ENCODE results near the gene NOC3L. TPM values are rescaled to one million over a fixed set of nuclear protein-coding genes. Genes with fewer than 3 reads are reported as not detected.

Gene NOC3L
- total RNA-seq, 3 donors from 2014 or later: 7.4 to 11.9 (median 10.2) TPM

GRCh38 chr10:94375374-94375773, 12.6 kb upstream of the NOC3L start:
- intact Hi-C loops (cut with DNase I, micrococcal nuclease): no loop called here
- Histone ChIP-seq H3K4me3 (no peak overlapping the region), H3K36me3 (ENCODE audit: low read depth) (no peaks in the 10 kb centered on the region), H3K4me1 (ENCODE audit: low read depth) (no peaks in the 10 kb centered on the region), H3K9me3 (no peaks in the 10 kb centered on the region)
- TF ChIP-seq, protein P1, sequence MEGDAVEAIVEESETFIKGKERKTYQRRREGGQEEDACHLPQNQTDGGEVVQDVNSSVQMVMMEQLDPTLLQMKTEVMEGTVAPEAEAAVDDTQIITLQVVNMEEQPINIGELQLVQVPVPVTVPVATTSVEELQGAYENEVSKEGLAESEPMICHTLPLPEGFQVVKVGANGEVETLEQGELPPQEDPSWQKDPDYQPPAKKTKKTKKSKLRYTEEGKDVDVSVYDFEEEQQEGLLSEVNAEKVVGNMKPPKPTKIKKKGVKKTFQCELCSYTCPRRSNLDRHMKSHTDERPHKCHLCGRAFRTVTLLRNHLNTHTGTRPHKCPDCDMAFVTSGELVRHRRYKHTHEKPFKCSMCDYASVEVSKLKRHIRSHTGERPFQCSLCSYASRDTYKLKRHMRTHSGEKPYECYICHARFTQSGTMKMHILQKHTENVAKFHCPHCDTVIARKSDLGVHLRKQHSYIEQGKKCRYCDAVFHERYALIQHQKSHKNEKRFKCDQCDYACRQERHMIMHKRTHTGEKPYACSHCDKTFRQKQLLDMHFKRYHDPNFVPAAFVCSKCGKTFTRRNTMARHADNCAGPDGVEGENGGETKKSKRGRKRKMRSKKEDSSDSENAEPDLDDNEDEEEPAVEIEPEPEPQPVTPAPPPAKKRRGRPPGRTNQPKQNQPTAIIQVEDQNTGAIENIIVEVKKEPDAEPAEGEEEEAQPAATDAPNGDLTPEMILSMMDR (IDR thresholded peaks at IDR 0.05): no peak
- no peak for ATAC-seq
- no peak for DNase-seq

DNA sequence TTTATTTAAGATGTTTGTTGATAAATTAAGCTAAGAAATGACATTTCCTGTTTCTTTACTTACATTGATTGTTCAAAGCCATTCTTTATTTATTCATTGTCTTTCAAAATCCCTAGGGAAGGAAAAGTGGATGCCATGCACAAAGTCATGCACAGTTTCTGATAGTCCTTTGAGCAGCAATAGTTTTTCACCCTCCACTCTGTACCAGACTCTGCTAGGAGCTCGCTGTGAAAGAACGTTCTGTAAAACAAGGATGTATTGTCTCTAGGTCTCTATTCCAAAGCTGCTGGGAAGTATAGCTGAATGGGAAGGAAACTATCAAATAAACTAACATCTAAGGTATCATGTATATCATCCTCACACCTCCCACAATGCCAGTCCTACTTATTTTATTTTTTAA, 7.8 kb upstream of the NOC3L start:
- Histone ChIP-seq H3K9me3 (no peaks in the 10 kb centered on the region), H3K4me3 (no peak overlapping the region), H3K4me1 (ENCODE audit: low read depth) (no peaks in the 10 kb centered on the region), H3K36me3 (ENCODE audit: low read depth) (no peaks in the 10 kb centered on the region)
- DNase-seq (no peak), ATAC-seq (no peak)
- intact Hi-C loops (cut with DNase I, micrococcal nuclease): no loop called here
- TF ChIP-seq, protein P1 (IDR thresholded peaks at IDR 0.05): no peak

GRCh38 chr10:94366382-94366781, 3.6 kb upstream of the NOC3L start:
- DNase-seq (no peak), ATAC-seq (no peak)
- intact Hi-C loops (cut with DNase I, micrococcal nuclease): no loop called here
- Histone ChIP-seq H3K36me3 (ENCODE audit: low read depth) (no peaks in the 10 kb centered on the region), H3K4me1 (ENCODE audit: low read depth) (peaks cover 4% of the 10 kb centered on the region), H3K9me3 (no peaks in the 10 kb centered on the region), H3K4me3 (no peak overlapping the region)
- TF ChIP-seq, protein P1 (IDR thresholded peaks at IDR 0.05): no peak

- DNase-seq (no peak), ATAC-seq (no peak)
- Histone ChIP-seq H3K36me3 (ENCODE audit: low read depth) (no peaks in the 10 kb centered on the region), H3K4me3 (no peak overlapping the region), H3K4me1 (ENCODE audit: low read depth) (peaks cover 9% of the 10 kb centered on the region), H3K9me3 (no peaks in the 10 kb centered on the region)
- intact Hi-C loops (cut with DNase I, micrococcal nuclease): no loop called here
- TF ChIP-seq, protein P1 (IDR thresholded peaks at IDR 0.05): no peak
Measured at GRCh38 chr10:94364482-94364881, 1.7 kb upstream of the NOC3L start.

GRCh38 chr10:94363251-94363565, 469 bp upstream of the NOC3L start:
- Histone ChIP-seq H3K4me3 (peak overlapping the region; percentile 29), H3K36me3 (ENCODE audit: low read depth) (no peaks in the 10 kb centered on the region), H3K9me3 (no peaks in the 10 kb centered on the region), H3K4me1 (ENCODE audit: low read depth) (peaks cover 9% of the 10 kb centered on the region)
- TF ChIP-seq, protein P1 (IDR thresholded peaks at IDR 0.05): no peak
- peak; percentile 40 for ATAC-seq
- intact Hi-C loops (cut with DNase I, micrococcal nuclease): no loop called here
- DNase-seq: no peak

DNA sequence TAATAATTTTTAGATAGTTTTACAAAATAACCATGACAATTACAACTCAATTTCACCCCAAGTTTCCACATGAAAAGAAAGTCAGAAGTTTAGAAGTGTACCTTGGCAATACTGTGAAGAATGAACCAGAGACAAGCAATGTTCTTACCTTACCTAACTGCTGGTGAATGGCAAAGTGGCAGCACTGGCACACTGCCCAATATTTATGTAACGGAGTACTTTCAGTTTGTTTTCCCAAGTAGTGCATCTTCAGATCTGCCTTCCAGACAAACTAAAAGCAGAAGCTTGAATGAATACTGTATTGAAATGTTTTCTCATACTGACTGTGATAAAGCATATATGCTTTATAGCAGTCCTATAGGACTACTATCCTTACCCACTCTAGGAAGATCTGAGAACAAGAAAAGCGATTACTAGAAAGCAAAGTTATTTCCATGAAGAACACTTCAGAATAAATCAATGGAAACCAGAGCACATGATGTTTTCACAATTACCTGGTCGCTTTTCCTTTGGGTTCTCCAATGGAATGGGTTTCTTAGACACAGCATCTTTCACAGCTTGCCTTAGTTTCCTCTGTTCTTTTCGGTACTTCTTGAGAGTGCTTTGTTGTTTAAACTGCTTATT, 1.5 kb downstream of the NOC3L start:
- Histone ChIP-seq H3K4me3 (no peak overlapping the region), H3K4me1 (ENCODE audit: low read depth) (peaks cover 9% of the 10 kb centered on the region), H3K36me3 (ENCODE audit: low read depth) (no peaks in the 10 kb centered on the region), H3K9me3 (no peaks in the 10 kb centered on the region)
- TF ChIP-seq, protein P1 (IDR thresholded peaks at IDR 0.05): no peak
- ATAC-seq (no peak), DNase-seq (peak in 1 of 3 donors; percentile 60)
- intact Hi-C loops (cut with DNase I, micrococcal nuclease): no loop called here
